Measurements from ENCODE around the gene TBC1D9B.

TBC1D9B gene

GRCh38 chr5:179906795-179907555 is 722 bp downstream of the TBC1D9B start:
- no peak for DNase-seq

- no peak for DNase-seq
Observed at GRCh38 chr5:179906294-179906794, 1.4 kb downstream of the TBC1D9B start.

- DNase-seq, result no peak
Observed at GRCh38 chr5:179905161-179905560, 2.5 kb downstream of the TBC1D9B start.

GRCh38 chr5:179904463-179905160 is 3.1 kb downstream of the TBC1D9B start:
- no peak for DNase-seq

GRCh38 chr5:179902763-179903158 is 4.9 kb downstream of the TBC1D9B start:
- DNase-seq, result no peak

- DNase-seq, result no peak
Observed at GRCh38 chr5:179901915-179902762, 5.6 kb downstream of the TBC1D9B start.

DNA sequence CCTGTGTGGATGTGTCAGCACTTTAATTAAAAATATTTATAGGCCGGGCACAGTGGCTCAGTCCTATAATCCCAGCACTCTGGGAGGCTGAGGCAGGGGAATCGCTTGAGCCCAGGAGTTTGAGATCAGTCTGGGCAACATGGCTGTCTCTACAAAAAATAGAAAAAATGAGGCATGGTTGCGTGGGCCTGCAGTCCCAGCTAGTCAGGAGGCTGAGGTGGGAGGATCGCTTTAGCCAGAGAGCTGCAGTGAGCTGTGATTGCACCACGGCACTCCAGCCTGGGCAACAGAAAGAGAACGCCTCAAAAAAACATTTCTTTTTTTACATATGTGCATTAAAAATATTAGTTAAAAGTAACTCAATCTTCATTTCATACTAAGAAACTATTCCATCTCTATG is 6.2 kb downstream of the TBC1D9B start:
- DNase-seq, result no peak

GRCh38 chr5:179900711-179901110 is 7.0 kb downstream of the TBC1D9B start:
- DNase-seq, result no peak

GRCh38 chr5:179900206-179900605 is 7.5 kb downstream of the TBC1D9B start:
- no peak for DNase-seq

DNA sequence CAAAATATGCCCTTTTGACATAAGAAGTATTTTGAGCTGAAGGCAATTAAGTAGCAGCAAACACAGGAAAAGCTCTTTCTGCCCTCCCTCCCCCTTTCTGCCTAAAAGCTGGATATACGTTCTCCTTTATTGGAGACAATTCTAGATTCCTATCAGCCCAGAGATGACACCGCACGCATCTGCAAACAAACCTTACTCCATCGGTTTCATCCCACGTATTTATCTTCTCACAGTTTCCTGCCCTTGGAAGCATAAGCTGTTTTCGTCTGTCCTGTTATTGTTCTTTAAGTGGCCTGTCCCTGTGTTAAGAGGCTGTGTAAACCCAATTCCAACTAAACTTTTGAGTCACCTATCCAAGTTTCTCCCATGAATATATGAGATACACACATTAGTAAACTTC is 11.8 kb downstream of the TBC1D9B start:
- no peak for DNase-seq

- DNase-seq, result no peak
Observed at GRCh38 chr5:179893958-179894895, 13.5 kb downstream of the TBC1D9B start.

- no peak for DNase-seq
Observed at GRCh38 chr5:179893076-179893957, 14.4 kb downstream of the TBC1D9B start.

- DNase-seq, result no peak
Observed at GRCh38 chr5:179892255-179892654, 15.4 kb downstream of the TBC1D9B start.

DNA sequence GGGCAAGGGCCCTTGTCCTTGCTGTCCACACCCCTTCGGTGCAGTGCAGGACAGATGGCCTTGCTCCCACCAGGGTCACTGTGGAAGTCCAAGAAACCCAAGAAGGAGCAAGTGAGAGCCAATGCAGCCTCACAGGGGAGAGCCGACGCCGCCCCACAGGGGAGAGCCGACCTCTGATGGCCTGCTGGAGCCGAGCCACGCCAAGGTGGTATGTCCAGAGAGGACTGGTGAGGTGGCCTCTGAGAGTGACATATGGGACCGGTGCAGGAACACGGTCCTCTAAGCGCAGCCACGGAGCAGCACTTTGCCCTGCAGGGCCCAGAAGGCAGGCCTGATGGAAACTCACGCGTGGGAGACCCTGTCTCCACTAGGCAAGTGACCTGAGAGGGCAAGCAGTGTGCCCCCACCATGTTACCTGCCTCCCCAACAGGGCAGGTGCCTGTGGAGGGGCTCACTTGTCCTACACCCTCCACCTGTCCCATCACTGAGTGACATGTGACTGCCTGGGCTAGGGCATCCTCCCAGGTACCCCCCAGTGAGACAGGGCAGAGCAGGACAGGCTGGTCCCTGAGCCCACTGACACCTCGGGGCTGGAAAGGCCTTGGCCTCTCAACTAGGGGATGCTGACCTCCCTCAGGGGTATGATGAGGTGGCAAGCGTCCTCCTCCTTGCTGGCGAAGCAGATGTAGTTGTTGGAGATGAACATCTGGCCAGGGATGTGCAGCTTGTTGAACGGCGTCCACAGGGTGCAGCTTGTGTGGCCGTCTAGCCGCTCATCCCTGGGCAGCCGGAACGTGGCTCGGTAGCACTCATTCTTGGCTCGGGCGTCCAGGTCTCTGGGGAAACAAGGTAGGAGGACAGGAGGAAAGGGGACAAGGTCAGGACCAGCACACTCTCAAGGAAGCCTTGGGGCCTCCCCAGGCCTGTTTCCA is 16.7 kb downstream of the TBC1D9B start:
- no peak for DNase-seq

GRCh38 chr5:179889885-179890284 is 17.8 kb downstream of the TBC1D9B start:
- no peak for DNase-seq

- DNase-seq, result no peak
Observed at GRCh38 chr5:179887802-179888201, 19.9 kb downstream of the TBC1D9B start.

DNA sequence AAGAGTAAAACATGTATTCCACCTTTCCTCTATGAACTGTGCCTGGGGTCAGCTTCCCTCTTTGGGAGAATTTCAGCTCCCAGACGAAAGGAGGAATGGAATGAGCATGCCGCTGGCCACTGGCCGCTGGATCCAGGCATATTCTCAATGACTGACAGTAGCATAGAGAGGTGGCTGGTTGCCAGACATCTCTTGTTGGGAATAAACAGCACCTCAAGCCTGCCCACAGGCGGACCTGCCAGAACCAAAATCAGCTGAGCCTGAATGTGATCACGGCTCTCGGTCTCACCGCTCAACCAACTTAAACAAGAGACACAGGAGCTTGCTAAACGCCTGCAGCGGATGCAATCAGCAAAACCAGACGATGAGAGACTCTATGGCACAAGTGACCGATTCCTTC is 20.6 kb downstream of the TBC1D9B start:
- no peak for DNase-seq

DNA sequence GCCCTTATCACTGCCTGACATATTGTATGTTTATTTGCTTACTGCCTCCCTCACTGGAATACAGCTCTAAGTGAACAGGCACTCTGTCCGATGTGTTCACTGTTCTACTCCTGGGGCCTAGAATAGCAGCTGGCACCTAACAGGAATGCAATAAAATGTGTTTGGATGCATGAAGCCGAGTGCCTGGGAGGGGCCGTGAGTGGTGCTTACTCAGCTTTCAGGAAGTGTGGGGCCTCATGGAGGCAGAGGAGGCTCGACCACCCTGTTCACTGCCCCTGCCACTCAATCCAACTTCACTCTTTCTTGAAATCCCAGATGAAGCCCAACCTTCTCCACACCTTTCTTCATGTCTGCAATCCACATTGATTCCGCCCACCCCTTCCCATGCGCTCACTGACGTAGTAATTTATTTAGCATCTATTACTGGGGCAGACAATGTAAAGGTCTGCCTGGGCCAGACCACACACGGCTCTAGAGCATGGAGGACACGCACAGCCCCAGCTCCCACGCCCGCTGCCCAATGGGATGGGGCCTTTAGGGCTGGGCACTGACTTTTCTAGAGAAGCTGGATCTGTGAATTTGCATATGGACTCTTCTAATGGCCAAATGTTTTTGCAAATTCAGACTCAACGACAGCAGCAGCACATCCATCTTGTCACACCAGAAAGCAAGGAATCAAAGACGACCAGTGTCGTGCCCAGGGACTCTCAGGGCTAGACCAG is 21.3 kb downstream of the TBC1D9B start:
- DNase-seq, result no peak

- no peak for DNase-seq
Observed at GRCh38 chr5:179885491-179886090, 22.1 kb downstream of the TBC1D9B start.

All from NCI-H1048 (cell line).